A673 (cell line): ENCODE results near the gene TEC.

Source experiments
- EZH2 ChIP-seq: fragments of 200-600 bp; sonication (generic); IDR thresholded peaks from 2 replicates; pipeline ENCODE4 v1.6.1; 2017; ENCODE audit warnings: borderline replicate concordance, low read depth, mild to moderate bottlenecking, mixed read lengths, antibody characterized with exemption, low read length; ENCODE audit not compliant: poor library complexity, severe bottlenecking
- TF ChIP-seq, protein P1 (sequence below): fragments of 300-800, 200-600 bp; sonication (generic); conservative IDR thresholded peaks from 2 replicates; pipeline ENCODE4 v1.5.1; 2017; ENCODE audit warnings: low read depth, mild to moderate bottlenecking, antibody characterized with exemption, low read length, moderate library complexity, mixed read lengths

GRCh38 chr4:48193096-48193836 is 76.4 kb downstream of the TEC start:
- TF ChIP-seq, protein P1, sequence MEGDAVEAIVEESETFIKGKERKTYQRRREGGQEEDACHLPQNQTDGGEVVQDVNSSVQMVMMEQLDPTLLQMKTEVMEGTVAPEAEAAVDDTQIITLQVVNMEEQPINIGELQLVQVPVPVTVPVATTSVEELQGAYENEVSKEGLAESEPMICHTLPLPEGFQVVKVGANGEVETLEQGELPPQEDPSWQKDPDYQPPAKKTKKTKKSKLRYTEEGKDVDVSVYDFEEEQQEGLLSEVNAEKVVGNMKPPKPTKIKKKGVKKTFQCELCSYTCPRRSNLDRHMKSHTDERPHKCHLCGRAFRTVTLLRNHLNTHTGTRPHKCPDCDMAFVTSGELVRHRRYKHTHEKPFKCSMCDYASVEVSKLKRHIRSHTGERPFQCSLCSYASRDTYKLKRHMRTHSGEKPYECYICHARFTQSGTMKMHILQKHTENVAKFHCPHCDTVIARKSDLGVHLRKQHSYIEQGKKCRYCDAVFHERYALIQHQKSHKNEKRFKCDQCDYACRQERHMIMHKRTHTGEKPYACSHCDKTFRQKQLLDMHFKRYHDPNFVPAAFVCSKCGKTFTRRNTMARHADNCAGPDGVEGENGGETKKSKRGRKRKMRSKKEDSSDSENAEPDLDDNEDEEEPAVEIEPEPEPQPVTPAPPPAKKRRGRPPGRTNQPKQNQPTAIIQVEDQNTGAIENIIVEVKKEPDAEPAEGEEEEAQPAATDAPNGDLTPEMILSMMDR = no peak
- TF ChIP-seq EZH2 = no peak
